ENCODE data around the gene PAPPA2. TPM values are rescaled to one million over a fixed set of nuclear protein-coding genes. Genes with fewer than 3 reads are reported as not detected.

Gene PAPPA2, protein sequence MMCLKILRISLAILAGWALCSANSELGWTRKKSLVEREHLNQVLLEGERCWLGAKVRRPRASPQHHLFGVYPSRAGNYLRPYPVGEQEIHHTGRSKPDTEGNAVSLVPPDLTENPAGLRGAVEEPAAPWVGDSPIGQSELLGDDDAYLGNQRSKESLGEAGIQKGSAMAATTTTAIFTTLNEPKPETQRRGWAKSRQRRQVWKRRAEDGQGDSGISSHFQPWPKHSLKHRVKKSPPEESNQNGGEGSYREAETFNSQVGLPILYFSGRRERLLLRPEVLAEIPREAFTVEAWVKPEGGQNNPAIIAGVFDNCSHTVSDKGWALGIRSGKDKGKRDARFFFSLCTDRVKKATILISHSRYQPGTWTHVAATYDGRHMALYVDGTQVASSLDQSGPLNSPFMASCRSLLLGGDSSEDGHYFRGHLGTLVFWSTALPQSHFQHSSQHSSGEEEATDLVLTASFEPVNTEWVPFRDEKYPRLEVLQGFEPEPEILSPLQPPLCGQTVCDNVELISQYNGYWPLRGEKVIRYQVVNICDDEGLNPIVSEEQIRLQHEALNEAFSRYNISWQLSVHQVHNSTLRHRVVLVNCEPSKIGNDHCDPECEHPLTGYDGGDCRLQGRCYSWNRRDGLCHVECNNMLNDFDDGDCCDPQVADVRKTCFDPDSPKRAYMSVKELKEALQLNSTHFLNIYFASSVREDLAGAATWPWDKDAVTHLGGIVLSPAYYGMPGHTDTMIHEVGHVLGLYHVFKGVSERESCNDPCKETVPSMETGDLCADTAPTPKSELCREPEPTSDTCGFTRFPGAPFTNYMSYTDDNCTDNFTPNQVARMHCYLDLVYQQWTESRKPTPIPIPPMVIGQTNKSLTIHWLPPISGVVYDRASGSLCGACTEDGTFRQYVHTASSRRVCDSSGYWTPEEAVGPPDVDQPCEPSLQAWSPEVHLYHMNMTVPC (N-terminal part only)
- total RNA-seq, result 0.05 TPM in 1 of 2 replicates, not detected in the other

GRCh38 chr1:176462674-176463378 lies at the start of gene PAPPA2:
TSS of gene PAPPA2 (plus strand) at chr1:176463175. CDS start at chr1:176556323, 93,148 bp downstream.

